ENCODE results near the gene WDFY1.

WDFY1 gene

DNA sequence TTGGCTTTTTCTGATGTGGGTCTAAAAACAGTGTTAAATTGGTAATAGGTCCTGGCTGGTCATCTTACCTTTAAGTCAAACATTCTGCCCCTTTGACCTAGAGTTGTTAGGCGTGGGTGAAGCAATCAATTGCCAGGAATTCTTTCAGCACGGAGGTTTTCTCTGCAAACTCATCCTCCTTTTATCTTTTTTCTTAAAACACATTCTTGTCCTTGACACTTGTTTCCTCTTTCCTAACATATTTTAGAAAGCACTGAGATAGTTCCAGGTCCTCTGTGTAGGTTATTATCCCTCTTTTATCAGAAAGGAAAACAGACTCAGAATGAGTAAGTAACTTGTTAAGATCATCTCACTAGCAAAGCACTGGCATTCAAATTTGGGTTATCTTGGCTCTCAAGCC is 89.1 kb downstream of the WDFY1 start:
- H3K4me1 ChIP-seq (ENCODE audit: insufficient read depth, low read length) = no peaks in the 10 kb centered on the region
- H3K4me3 ChIP-seq (ENCODE audit: low read depth in 1 of 2, low read length in 2 of 2) = no peak overlapping the region
- no peak overlapping the region for H3K4me2 ChIP-seq (ENCODE audit: insufficient read depth, low read length)
- TF ChIP-seq, protein P1, sequence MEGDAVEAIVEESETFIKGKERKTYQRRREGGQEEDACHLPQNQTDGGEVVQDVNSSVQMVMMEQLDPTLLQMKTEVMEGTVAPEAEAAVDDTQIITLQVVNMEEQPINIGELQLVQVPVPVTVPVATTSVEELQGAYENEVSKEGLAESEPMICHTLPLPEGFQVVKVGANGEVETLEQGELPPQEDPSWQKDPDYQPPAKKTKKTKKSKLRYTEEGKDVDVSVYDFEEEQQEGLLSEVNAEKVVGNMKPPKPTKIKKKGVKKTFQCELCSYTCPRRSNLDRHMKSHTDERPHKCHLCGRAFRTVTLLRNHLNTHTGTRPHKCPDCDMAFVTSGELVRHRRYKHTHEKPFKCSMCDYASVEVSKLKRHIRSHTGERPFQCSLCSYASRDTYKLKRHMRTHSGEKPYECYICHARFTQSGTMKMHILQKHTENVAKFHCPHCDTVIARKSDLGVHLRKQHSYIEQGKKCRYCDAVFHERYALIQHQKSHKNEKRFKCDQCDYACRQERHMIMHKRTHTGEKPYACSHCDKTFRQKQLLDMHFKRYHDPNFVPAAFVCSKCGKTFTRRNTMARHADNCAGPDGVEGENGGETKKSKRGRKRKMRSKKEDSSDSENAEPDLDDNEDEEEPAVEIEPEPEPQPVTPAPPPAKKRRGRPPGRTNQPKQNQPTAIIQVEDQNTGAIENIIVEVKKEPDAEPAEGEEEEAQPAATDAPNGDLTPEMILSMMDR (IDR thresholded peaks at IDR 0.05; ENCODE audit: borderline replicate concordance, extremely low read depth, low read length, poor library complexity, severe bottlenecking) = no peak
- no peak for TF ChIP-seq EZH2 (IDR thresholded peaks at IDR 0.05; ENCODE audit: borderline replicate concordance, low read depth, low read length, severe bottlenecking)
- no peaks in the 10 kb centered on the region for H3K9me3 ChIP-seq (ENCODE audit: insufficient read depth, low read length, severe bottlenecking)
- H3K36me3 ChIP-seq (ENCODE audit: insufficient read depth, low read length) = no peaks in the 10 kb centered on the region
- no peak for DNase-seq
- no peak overlapping the region for H3K27ac ChIP-seq (ENCODE audit: low read length)
- no peaks in the 10 kb centered on the region for H4K20me1 ChIP-seq (ENCODE audit: insufficient read depth, low read length)
- no peak overlapping the region for H2AFZ ChIP-seq (ENCODE audit: low read depth, low read length)
- ATAC-seq (ENCODE audit: insufficient read depth, low read depth) = no peak
- no peaks in the 10 kb centered on the region for H3K27me3 ChIP-seq (ENCODE audit: insufficient read depth, low read length, poor library complexity)
- H3K79me2 ChIP-seq (ENCODE audit: insufficient read depth, low read length) = no peaks in the 10 kb centered on the region
- no peak overlapping the region for H3K9ac ChIP-seq (ENCODE audit: low read depth, low read length)

DNA sequence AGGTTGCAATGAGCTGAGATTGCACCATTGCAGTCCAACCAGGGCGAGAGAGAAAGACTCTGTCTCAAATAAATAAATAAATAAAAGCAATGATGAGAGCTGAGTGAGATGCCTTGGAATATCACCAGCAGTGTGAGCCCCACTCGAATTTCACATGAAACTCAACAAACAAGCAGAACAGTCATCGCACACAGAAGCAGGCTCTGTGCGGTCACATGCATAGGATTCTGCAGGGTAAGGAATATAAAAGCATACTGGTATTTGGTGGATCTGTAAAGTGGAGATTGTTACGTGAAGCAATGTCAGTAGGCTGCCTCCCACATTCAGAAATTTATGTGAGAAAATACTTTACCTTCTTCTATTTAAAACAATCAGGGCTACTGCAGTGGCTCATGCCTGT is 89.7 kb downstream of the WDFY1 start:
- Histone ChIP-seq H3K27me3 (ENCODE audit: insufficient read depth, low read length, poor library complexity) (no peaks in the 10 kb centered on the region), H3K36me3 (ENCODE audit: insufficient read depth, low read length) (no peaks in the 10 kb centered on the region), H3K9ac (ENCODE audit: low read depth, low read length) (no peak overlapping the region), H4K20me1 (ENCODE audit: insufficient read depth, low read length) (no peaks in the 10 kb centered on the region), H2AFZ (ENCODE audit: low read depth, low read length) (no peak overlapping the region), H3K4me2 (ENCODE audit: insufficient read depth, low read length) (no peak overlapping the region), H3K4me3 (ENCODE audit: low read depth in 1 of 2, low read length in 2 of 2) (no peak overlapping the region), H3K9me3 (ENCODE audit: insufficient read depth, low read length, severe bottlenecking) (no peaks in the 10 kb centered on the region), H3K27ac (ENCODE audit: low read length) (no peak overlapping the region), H3K79me2 (ENCODE audit: insufficient read depth, low read length) (no peaks in the 10 kb centered on the region), H3K4me1 (ENCODE audit: insufficient read depth, low read length) (no peaks in the 10 kb centered on the region)
- no peak for TF ChIP-seq EZH2 (IDR thresholded peaks at IDR 0.05; ENCODE audit: borderline replicate concordance, low read depth, low read length, severe bottlenecking)
- TF ChIP-seq, protein P1 (IDR thresholded peaks at IDR 0.05; ENCODE audit: borderline replicate concordance, extremely low read depth, low read length, poor library complexity, severe bottlenecking) = no peak
- DNase-seq (no peak), ATAC-seq (ENCODE audit: insufficient read depth, low read depth) (no peak)

DNA sequence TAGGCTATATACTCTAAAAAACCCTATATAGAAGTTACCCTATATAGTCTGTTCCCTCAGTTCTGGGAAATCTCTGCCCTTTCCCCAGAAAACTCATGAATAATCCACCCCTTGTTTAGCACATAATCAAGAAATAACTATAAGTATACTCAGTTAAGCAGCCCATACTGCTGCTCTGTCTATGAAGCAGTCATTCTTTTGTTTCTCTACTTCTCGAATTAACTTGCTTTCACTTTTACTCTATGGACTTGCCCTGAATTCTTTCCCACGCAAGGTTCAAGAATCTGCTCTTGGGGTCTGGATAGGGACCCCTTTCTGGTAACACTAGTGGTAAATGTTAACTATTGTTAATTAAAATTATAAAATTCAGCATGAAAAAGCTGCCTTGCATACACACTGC is 90.4 kb downstream of the WDFY1 start:
- DNase-seq (no peak), ATAC-seq (ENCODE audit: insufficient read depth, low read depth) (0 out of 3 replicates have a peak, but pooled peaks have one; percentile 27)
- TF ChIP-seq EZH2 (IDR thresholded peaks at IDR 0.05; ENCODE audit: borderline replicate concordance, low read depth, low read length, severe bottlenecking) = no peak
- TF ChIP-seq, protein P1 (IDR thresholded peaks at IDR 0.05; ENCODE audit: borderline replicate concordance, extremely low read depth, low read length, poor library complexity, severe bottlenecking) = no peak
- Histone ChIP-seq H3K27me3 (ENCODE audit: insufficient read depth, low read length, poor library complexity) (no peaks in the 10 kb centered on the region), H3K9me3 (ENCODE audit: insufficient read depth, low read length, severe bottlenecking) (no peaks in the 10 kb centered on the region), H4K20me1 (ENCODE audit: insufficient read depth, low read length) (no peaks in the 10 kb centered on the region), H3K4me1 (ENCODE audit: insufficient read depth, low read length) (no peaks in the 10 kb centered on the region), H3K36me3 (ENCODE audit: insufficient read depth, low read length) (no peaks in the 10 kb centered on the region), H2AFZ (ENCODE audit: low read depth, low read length) (no peak overlapping the region), H3K27ac (ENCODE audit: low read length) (no peak overlapping the region), H3K9ac (ENCODE audit: low read depth, low read length) (no peak overlapping the region), H3K4me2 (ENCODE audit: insufficient read depth, low read length) (no peak overlapping the region), H3K4me3 (ENCODE audit: low read depth in 1 of 2, low read length in 2 of 2) (no peak overlapping the region), H3K79me2 (ENCODE audit: insufficient read depth, low read length) (no peaks in the 10 kb centered on the region)

DNA sequence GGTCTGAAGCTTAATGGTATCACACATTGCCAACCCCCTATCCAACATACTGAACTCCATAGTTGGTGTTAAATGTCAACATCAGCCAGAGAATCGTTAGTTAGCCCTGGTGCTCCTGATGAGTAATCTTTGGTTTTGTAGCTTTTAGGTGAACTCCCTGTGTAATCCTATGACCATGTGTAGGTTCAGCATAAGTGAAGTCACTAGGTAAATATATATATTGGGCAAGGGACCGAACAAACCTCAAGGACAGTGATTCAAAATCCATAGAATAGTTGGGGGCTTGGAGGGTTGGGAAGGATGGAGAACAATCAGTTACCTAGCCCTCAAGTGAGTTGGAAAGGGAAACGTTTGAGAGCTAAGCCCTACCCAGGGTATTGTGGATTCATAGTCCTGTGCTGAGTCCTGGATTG is 91.7 kb downstream of the WDFY1 start:
- Histone ChIP-seq H3K9me3 (ENCODE audit: insufficient read depth, low read length, severe bottlenecking) (no peaks in the 10 kb centered on the region), H3K9ac (ENCODE audit: low read depth, low read length) (no peak overlapping the region), H3K4me1 (ENCODE audit: insufficient read depth, low read length) (no peaks in the 10 kb centered on the region), H3K4me2 (ENCODE audit: insufficient read depth, low read length) (no peak overlapping the region), H3K36me3 (ENCODE audit: insufficient read depth, low read length) (no peaks in the 10 kb centered on the region), H3K27me3 (ENCODE audit: insufficient read depth, low read length, poor library complexity) (no peaks in the 10 kb centered on the region), H3K4me3 (ENCODE audit: low read depth in 1 of 2, low read length in 2 of 2) (no peak overlapping the region), H3K79me2 (ENCODE audit: insufficient read depth, low read length) (no peaks in the 10 kb centered on the region), H3K27ac (ENCODE audit: low read length) (no peak overlapping the region), H2AFZ (ENCODE audit: low read depth, low read length) (no peak overlapping the region), H4K20me1 (ENCODE audit: insufficient read depth, low read length) (no peaks in the 10 kb centered on the region)
- TF ChIP-seq, protein P1 (IDR thresholded peaks at IDR 0.05; ENCODE audit: borderline replicate concordance, extremely low read depth, low read length, poor library complexity, severe bottlenecking) = no peak
- no peak for TF ChIP-seq EZH2 (IDR thresholded peaks at IDR 0.05; ENCODE audit: borderline replicate concordance, low read depth, low read length, severe bottlenecking)
- ATAC-seq (ENCODE audit: insufficient read depth, low read depth) (no peak), DNase-seq (no peak)
